GM19455 (cell line): ENCODE measurements around the gene LUZP1.
A peak's percentile ranks its signal among the peaks of the same experiment; 100 is the strongest.
"Not testable (repeated sequence)": the region's sequence is repeated elsewhere in the genome, so short reads cannot be mapped to it uniquely, and the experiment has no call there.

Experiments
- ATAC-seq: cut with Tn5 transposase; IDR thresholded peaks from one replicate; pipeline ENCODE4 v1.9.1; 2021; ENCODE audit not compliant: unreplicated experiment

The LUZP1 gene

GRCh38 chr1:23168445-23169194, at the start of gene LUZP1:
Gene LUZP1 (minus strand): TSS chr1:23168856.
- ATAC-seq, result peak; percentile 65

- no peak for ATAC-seq
These were observed 48.9 kb upstream of the LUZP1 start, which contains the start of gene HTR1D for GRCh38 chr1:23217421-23218115. Gene HTR1D (minus strand): TSS chr1:23217502. CDS start chr1:23194219, 23,283 bp downstream.

GRCh38 chr1:23216771-23217420, 48.2 kb upstream of the LUZP1 start:
- no peak for ATAC-seq

GRCh38 chr1:23215751-23216449, 47.2 kb upstream of the LUZP1 start:
- no peak for ATAC-seq

GRCh38 chr1:23215291-23215690, 46.6 kb upstream of the LUZP1 start:
- no peak for ATAC-seq

GRCh38 chr1:23214640-23215039, 46.0 kb upstream of the LUZP1 start:
- ATAC-seq, result no peak

- ATAC-seq, result no peak
These were observed 43.3 kb upstream of the LUZP1 start for GRCh38 chr1:23211955-23212354.

- ATAC-seq, result no peak
These were observed 42.3 kb upstream of the LUZP1 start for GRCh38 chr1:23210963-23211362.

GRCh38 chr1:23210351-23210785, 41.7 kb upstream of the LUZP1 start:
- ATAC-seq, result no peak

GRCh38 chr1:23209770-23210169, 41.1 kb upstream of the LUZP1 start:
- ATAC-seq, result no peak

GRCh38 chr1:23208527-23208926, 39.9 kb upstream of the LUZP1 start:
- ATAC-seq, result no peak

- not testable (repeated sequence) for ATAC-seq
These were observed 39.1 kb upstream of the LUZP1 start for GRCh38 chr1:23207733-23208132.

GRCh38 chr1:23202263-23202749, 33.6 kb upstream of the LUZP1 start:
- no peak for ATAC-seq

- no peak for ATAC-seq
These were observed 32.2 kb upstream of the LUZP1 start for GRCh38 chr1:23200883-23201282.

GRCh38 chr1:23198373-23198772, 29.7 kb upstream of the LUZP1 start:
- ATAC-seq, result no peak

- ATAC-seq, result no peak
These were observed 28.1 kb upstream of the LUZP1 start for GRCh38 chr1:23196627-23197328.

- ATAC-seq, result no peak
These were observed 25.7 kb upstream of the LUZP1 start for GRCh38 chr1:23194119-23194984.

- no peak for ATAC-seq
These were observed 24.9 kb upstream of the LUZP1 start for GRCh38 chr1:23193391-23194118.

- ATAC-seq, result no peak
These were observed 22.5 kb upstream of the LUZP1 start for GRCh38 chr1:23191199-23191598.
